Renal cortical epithelial cell (primary cell): Measurements from ENCODE around the gene FDCSP. TPM values are rescaled to one million over a fixed set of nuclear protein-coding genes. Genes with fewer than 3 reads are reported as not detected.
"Not testable (repeated sequence)": the region's sequence is repeated elsewhere in the genome, so short reads cannot be mapped to it uniquely, and the experiment has no call there.

Experiments used
- DNase-seq: peaks from one replicate; pipeline ENCODE4 v3.0.0-alpha.2; 2011; ENCODE audit warnings: low read depth
- total RNA-seq: library from RNA; depleted of rRNA; stranded (reverse); fragments of >200 nt; gene quantifications from 2 replicates; pipeline ENCODE4 v1.2.3, GENCODE V29; 2014

The FDCSP gene
- total RNA-seq, 1 donor from 2014 or later = not detected

- no peak for DNase-seq
Measured at GRCh38 chr4:70239131-70239883, 13.4 kb downstream of the FDCSP start.

- no peak for DNase-seq
Measured at GRCh38 chr4:70239884-70240591, 14.1 kb downstream of the FDCSP start.

GRCh38 chr4:70242297-70242696 is 16.4 kb downstream of the FDCSP start, which contains the start of gene CSN3:
Gene CSN3 (plus strand): TSS chr4:70242597. CDS start chr4:70244820, 2,223 bp downstream.
- not testable (repeated sequence) for DNase-seq

- DNase-seq = no peak
Measured at GRCh38 chr4:70243091-70243490, 17.2 kb downstream of the FDCSP start.

- DNase-seq = no peak
Measured at GRCh38 chr4:70251250-70251944, 25.5 kb downstream of the FDCSP start.

GRCh38 chr4:70251945-70252277 is 26.0 kb downstream of the FDCSP start:
- DNase-seq = no peak

GRCh38 chr4:70269674-70270073 is 43.8 kb downstream of the FDCSP start:
- DNase-seq = peak; percentile 6

GRCh38 chr4:70277121-70277520 is 51.2 kb downstream of the FDCSP start:
- no peak for DNase-seq

- no peak for DNase-seq
Measured at GRCh38 chr4:70280567-70280966, 54.6 kb downstream of the FDCSP start.

Other genes starting within 250 kb of the FDCSP start
- gene STATH, start 230.2 kb upstream of the FDCSP start, total RNA-seq = not detected in 2 replicates
- gene HTN3, start 197.7 kb upstream of the FDCSP start, total RNA-seq = not detected in 2 replicates
- gene HTN1, start 175.7 kb upstream of the FDCSP start, total RNA-seq = not detected in 2 replicates
- gene PRR27, start 71.9 kb upstream of the FDCSP start, total RNA-seq = not detected in 2 replicates
- gene ODAM, start 30.4 kb upstream of the FDCSP start, total RNA-seq = not detected in 2 replicates
- gene CSN3, start 16.5 kb downstream of the FDCSP start, total RNA-seq = not detected in 2 replicates
- not detected in 2 replicates for gene CABS1, start 108.9 kb downstream of the FDCSP start, total RNA-seq
- not detected in 2 replicates for gene SMR3A, start 134.6 kb downstream of the FDCSP start, total RNA-seq
- not detected in 2 replicates for gene SMR3B, start 157.0 kb downstream of the FDCSP start, total RNA-seq
- gene OPRPN, start 171.8 kb downstream of the FDCSP start, total RNA-seq = not detected in 2 replicates
- gene MUC7, start 246.1 kb downstream of the FDCSP start, total RNA-seq = not detected in 2 replicates